Nephron progenitor cell (in vitro differentiated cells): Measurements from ENCODE around the gene FGD3.

Source experiments
- DNase-seq: peaks from one replicate; pipeline ENCODE4 v3.0.0; 2021
- H3K27ac Mint-ChIP-seq: 2 replicates; pipeline ENCODE4 v1.8.0; 2021; ENCODE audit warnings: mild to moderate bottlenecking, moderate library complexity, mixed read lengths
- H3K27me3 Mint-ChIP-seq: 2 replicates; pipeline ENCODE4 v1.8.0; 2021; ENCODE audit warnings: mild to moderate bottlenecking, low read depth, mixed read lengths; ENCODE audit not compliant: poor library complexity
- H3K36me3 Mint-ChIP-seq: 2 replicates; pipeline ENCODE4 v1.8.0; 2021; ENCODE audit warnings: low read depth, mixed read lengths
- H3K4me1 Mint-ChIP-seq: 2 replicates; pipeline ENCODE4 v1.8.0; 2021; ENCODE audit warnings: mixed read lengths
- H3K4me3 Mint-ChIP-seq: 2 replicates; pipeline ENCODE4 v1.8.0; 2021; ENCODE audit warnings: mild to moderate bottlenecking, moderate library complexity, mixed read lengths
- H3K9me3 Mint-ChIP-seq: 2 replicates; pipeline ENCODE4 v1.8.0; 2021; ENCODE audit warnings: mild to moderate bottlenecking, moderate library complexity, mixed read lengths
- TF ChIP-seq, protein P1 (sequence below): fragments of 200-600 bp; sonication (generic); IDR thresholded peaks from 2 replicates; pipeline ENCODE4 v1.5.0; 2021; ENCODE audit warnings: antibody characterized with exemption

Gene FGD3

GRCh38 chr9:93039976-93040375 is 92.7 kb downstream of the FGD3 start:
- DNase-seq, result no peak
- Mint-ChIP-seq H3K9me3 (peaks cover 2% of the 10 kb centered on the region), H3K36me3 (no peaks in the 10 kb centered on the region), H3K27ac (peak overlapping the region; percentile 51), H3K4me3 (no peak overlapping the region), H3K27me3 (peaks cover 3% of the 10 kb centered on the region), H3K4me1 (peaks cover 32% of the 10 kb centered on the region)
- TF ChIP-seq, protein P1, sequence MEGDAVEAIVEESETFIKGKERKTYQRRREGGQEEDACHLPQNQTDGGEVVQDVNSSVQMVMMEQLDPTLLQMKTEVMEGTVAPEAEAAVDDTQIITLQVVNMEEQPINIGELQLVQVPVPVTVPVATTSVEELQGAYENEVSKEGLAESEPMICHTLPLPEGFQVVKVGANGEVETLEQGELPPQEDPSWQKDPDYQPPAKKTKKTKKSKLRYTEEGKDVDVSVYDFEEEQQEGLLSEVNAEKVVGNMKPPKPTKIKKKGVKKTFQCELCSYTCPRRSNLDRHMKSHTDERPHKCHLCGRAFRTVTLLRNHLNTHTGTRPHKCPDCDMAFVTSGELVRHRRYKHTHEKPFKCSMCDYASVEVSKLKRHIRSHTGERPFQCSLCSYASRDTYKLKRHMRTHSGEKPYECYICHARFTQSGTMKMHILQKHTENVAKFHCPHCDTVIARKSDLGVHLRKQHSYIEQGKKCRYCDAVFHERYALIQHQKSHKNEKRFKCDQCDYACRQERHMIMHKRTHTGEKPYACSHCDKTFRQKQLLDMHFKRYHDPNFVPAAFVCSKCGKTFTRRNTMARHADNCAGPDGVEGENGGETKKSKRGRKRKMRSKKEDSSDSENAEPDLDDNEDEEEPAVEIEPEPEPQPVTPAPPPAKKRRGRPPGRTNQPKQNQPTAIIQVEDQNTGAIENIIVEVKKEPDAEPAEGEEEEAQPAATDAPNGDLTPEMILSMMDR, result no peak

DNA sequence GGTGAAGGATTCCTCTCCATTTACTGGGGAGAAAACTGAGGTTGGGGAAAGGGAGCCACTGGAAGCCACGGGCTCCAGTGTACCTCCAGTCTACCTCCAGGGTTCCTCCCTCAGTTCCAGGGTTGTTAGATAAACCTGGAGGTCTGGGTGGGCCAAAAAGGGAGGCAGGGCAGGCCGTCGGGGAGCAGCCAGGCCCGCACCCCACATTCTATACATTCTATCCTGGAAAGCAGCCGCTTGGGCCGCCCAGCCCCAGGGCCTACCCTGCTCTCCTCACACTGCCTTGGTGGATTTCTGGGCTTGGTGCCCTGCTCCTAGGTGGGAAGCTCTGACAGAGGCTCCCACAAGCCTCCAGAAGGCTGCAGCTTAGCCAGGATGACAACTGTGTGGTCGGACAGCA is 93.1 kb downstream of the FGD3 start:
- no peaks in the 10 kb centered on the region for H3K36me3 Mint-ChIP-seq
- H3K27ac Mint-ChIP-seq, result no peak overlapping the region
- H3K9me3 Mint-ChIP-seq, result peaks cover 6% of the 10 kb centered on the region
- H3K4me3 Mint-ChIP-seq, result no peak overlapping the region
- H3K27me3 Mint-ChIP-seq, result peaks cover 5% of the 10 kb centered on the region
- H3K4me1 Mint-ChIP-seq, result peaks cover 32% of the 10 kb centered on the region
- DNase-seq, result no peak
- TF ChIP-seq, protein P1, result no peak

DNA sequence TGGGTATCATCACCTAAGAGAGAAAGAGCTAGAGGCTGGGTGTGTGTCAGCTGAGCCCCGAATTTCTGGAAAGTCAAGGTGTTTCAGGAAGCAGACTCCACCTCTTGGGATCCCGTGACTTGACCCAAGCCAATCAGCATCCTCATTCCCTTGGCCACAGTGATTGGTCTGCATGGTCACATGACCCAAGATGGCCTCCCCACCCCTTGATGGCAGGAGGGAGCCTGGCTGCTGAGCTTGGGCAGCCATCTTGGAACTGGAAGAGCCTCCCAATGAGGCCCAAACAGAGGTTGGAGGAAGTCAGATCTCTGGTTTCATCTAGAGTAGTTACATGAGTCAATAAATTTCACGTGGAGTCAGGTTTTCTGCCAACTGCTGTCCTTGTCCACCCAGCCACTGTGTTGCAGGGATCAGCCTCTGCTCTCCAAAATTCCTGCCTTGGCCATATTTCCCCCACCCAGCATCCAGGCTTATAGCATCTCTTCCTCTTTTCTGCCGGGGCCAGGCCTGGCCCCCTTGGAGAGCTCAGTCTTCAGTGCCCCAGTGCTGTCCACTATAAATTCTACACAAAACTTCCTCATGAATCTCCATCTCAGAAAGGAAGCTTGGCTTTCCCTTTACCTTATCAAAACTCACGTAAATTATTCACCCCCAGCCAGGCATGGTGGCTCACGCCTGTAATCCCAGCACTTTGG is 93.9 kb downstream of the FGD3 start:
- no peaks in the 10 kb centered on the region for H3K36me3 Mint-ChIP-seq
- H3K9me3 Mint-ChIP-seq, result peaks cover 11% of the 10 kb centered on the region
- peaks cover 32% of the 10 kb centered on the region for H3K4me1 Mint-ChIP-seq
- H3K4me3 Mint-ChIP-seq, result no peak overlapping the region
- no peak for DNase-seq
- peaks cover 9% of the 10 kb centered on the region for H3K27me3 Mint-ChIP-seq
- no peak overlapping the region for H3K27ac Mint-ChIP-seq
- TF ChIP-seq, protein P1, result no peak

GRCh38 chr9:93043122-93043521 is 95.8 kb downstream of the FGD3 start:
- peaks cover 9% of the 10 kb centered on the region for H3K27me3 Mint-ChIP-seq
- H3K27ac Mint-ChIP-seq, result peak overlapping the region; percentile 78
- H3K4me3 Mint-ChIP-seq, result no peak overlapping the region
- no peaks in the 10 kb centered on the region for H3K36me3 Mint-ChIP-seq
- peaks cover 11% of the 10 kb centered on the region for H3K9me3 Mint-ChIP-seq
- DNase-seq, result no peak
- peaks cover 23% of the 10 kb centered on the region for H3K4me1 Mint-ChIP-seq
- TF ChIP-seq, protein P1, result no peak

GRCh38 chr9:93045521-93045920 is 98.2 kb downstream of the FGD3 start:
- Mint-ChIP-seq H3K27ac (no peak overlapping the region), H3K4me3 (no peak overlapping the region), H3K4me1 (peaks cover 33% of the 10 kb centered on the region), H3K36me3 (no peaks in the 10 kb centered on the region), H3K9me3 (peaks cover 11% of the 10 kb centered on the region), H3K27me3 (peaks cover 13% of the 10 kb centered on the region)
- no peak for DNase-seq
- TF ChIP-seq, protein P1, result no peak
